Measurements from ENCODE around the gene LRRC4. TPM values are rescaled to one million over a fixed set of nuclear protein-coding genes. Genes with fewer than 3 reads are reported as not detected.
A peak's percentile ranks its signal among the peaks of the same experiment; 100 is the strongest.

Gene LRRC4
- total RNA-seq, 1 experiment from 2014 or later = 10.4 TPM

GRCh38 chr7:128076796-128077271 is 45.6 kb upstream of the LRRC4 start:
- H4K91ac ChIP-seq (ENCODE audit: insufficient read length, low read depth, low read length) = no peak overlapping the region
- H3K14ac ChIP-seq (ENCODE audit: insufficient read depth, low read length) = no peak overlapping the region; the same call in 1 of the 2 replicates
- H3K27ac Mint-ChIP-seq = peak overlapping the region in 1 of 3 experiments; percentile 40; a peak in 2 of 7 replicates
- H2BK20ac ChIP-seq (ENCODE audit: low read depth, low read length, poor library complexity, severe bottlenecking) = no peak overlapping the region
- H3K23ac ChIP-seq (ENCODE audit: insufficient read length, low read depth, low read length) = no peak overlapping the region
- no peak overlapping the region for H3K4me3 Mint-ChIP-seq
- H3K4me2 ChIP-seq (ENCODE audit: insufficient read depth, insufficient read length, low read length) = no peak overlapping the region
- no peak overlapping the region for H3T11ph ChIP-seq (ENCODE audit: low read length)
- no peak overlapping the region for H3K9ac ChIP-seq (ENCODE audit: extremely low read depth, insufficient read length, low read length)
- H3K36me3 Mint-ChIP-seq (ENCODE audit: insufficient read depth in 1 of 3, low read depth in 3 of 3) = peaks cover 5 to 21% (median 12%) of the 10 kb centered on the region in 3 experiments; a peak in 6 of 7 replicates
- H2BK12ac ChIP-seq (ENCODE audit: insufficient read length, low read depth, low read length) = no peak overlapping the region
- no peaks in the 10 kb centered on the region; the same call in 1 of the 2 replicates for H3K27me3 Mint-ChIP-seq (ENCODE audit: low read depth)
- H3K79me2 ChIP-seq (ENCODE audit: insufficient read depth, low read length) = no peaks in the 10 kb centered on the region
- H2AFZ ChIP-seq (ENCODE audit: low read length) = no peak overlapping the region
- no peak overlapping the region for H3K56ac ChIP-seq (ENCODE audit: insufficient read length, low read depth, low read length)
- H3K4me1 ChIP-seq (ENCODE audit: insufficient read depth, low read length) = no peaks in the 10 kb centered on the region; the same call in 1 of the 2 replicates
- no peak overlapping the region for H3K18ac ChIP-seq (ENCODE audit: insufficient read length, low read depth, low read length)
- no peak overlapping the region for H2BK120ac ChIP-seq (ENCODE audit: low read depth, low read length, poor library complexity, severe bottlenecking)
- no peak overlapping the region for H2AK5ac ChIP-seq (ENCODE audit: insufficient read length, low read length)
- H3K27ac ChIP-seq (ENCODE audit: insufficient read length, low read depth, low read length) = no peak overlapping the region
- no peaks in the 10 kb centered on the region for H4K20me1 ChIP-seq (ENCODE audit: control insufficient read depth, insufficient read depth, insufficient read length)
- no peak overlapping the region for H2BK15ac ChIP-seq (ENCODE audit: low read depth, low read length)
- no peaks in the 10 kb centered on the region for H3K9me3 ChIP-seq (ENCODE audit: control insufficient read depth, low read depth, low read length)
- H3K9me3 Mint-ChIP-seq = no peaks in the 10 kb centered on the region
- DNase-seq = no peak
- peaks cover 8 to 9% of the 10 kb centered on the region in 2 experiments; a peak in 2 of 4 replicates for H3K4me1 Mint-ChIP-seq
- no peaks in the 10 kb centered on the region for H3K79me1 ChIP-seq (ENCODE audit: insufficient read depth, low read depth, low read length, poor library complexity, severe bottlenecking)
- no CpG with 5 or more reads among the region's 7 CpGs for WGBS (ENCODE audit: extremely low coverage, insufficient read length, low lambda C conversion rate)
- no peak for TF ChIP-seq CTCF (conservative IDR thresholded peaks at IDR 0.05)
- no peak overlapping the region for H4K5ac ChIP-seq (ENCODE audit: insufficient read length, low read depth, low read length)
- H3K4ac ChIP-seq (ENCODE audit: low read depth, low read length) = no peak overlapping the region
- H3K23me2 ChIP-seq (ENCODE audit: insufficient read length, low read depth, low read length, poor library complexity, severe bottlenecking) = no peaks in the 10 kb centered on the region
- H3K27me3 ChIP-seq (ENCODE audit: insufficient read depth, low read length) = no peaks in the 10 kb centered on the region
- no peak overlapping the region for H2BK5ac ChIP-seq (ENCODE audit: insufficient read length, low read length)
- no peak overlapping the region for H4K8ac ChIP-seq (replicated peaks; ENCODE audit: insufficient read length, low read depth, low read length)
